Effector memory CD4-positive, alpha-beta T cell (primary cell): ENCODE measurements around the gene KRT26.

Experiments
- DNase-seq, 3 donors: peaks; one replicate each; pipeline ENCODE4 v3.0.0-alpha.2; 2020
- H3K27ac ChIP-seq: 2 replicates; pipeline ENCODE4 v1.7.0; 2013; ENCODE audit warnings: mild to moderate bottlenecking, low read length, moderate library complexity; ENCODE audit not compliant: insufficient read depth, poor library complexity, severe bottlenecking
- H3K27me3 ChIP-seq: replicated peaks from 2 replicates; pipeline ENCODE4 v1.7.0; 2013; ENCODE audit warnings: mild to moderate bottlenecking, low read length; ENCODE audit not compliant: insufficient read depth, control insufficient read depth, poor library complexity, severe bottlenecking
- H3K36me3 ChIP-seq: 2 replicates; pipeline ENCODE4 v1.7.0; 2013; ENCODE audit warnings: mild to moderate bottlenecking, low read length, moderate library complexity; ENCODE audit not compliant: control insufficient read depth, insufficient read depth
- H3K4me1 ChIP-seq: 2 replicates; pipeline ENCODE4 v1.7.0; 2013; ENCODE audit warnings: low read length, mild to moderate bottlenecking; ENCODE audit not compliant: control insufficient read depth, insufficient read depth, poor library complexity, severe bottlenecking
- H3K4me3 ChIP-seq: 2 replicates; pipeline ENCODE4 v1.7.0; 2013; ENCODE audit warnings: low read length, low read depth, mild to moderate bottlenecking; ENCODE audit not compliant: insufficient read depth, poor library complexity, severe bottlenecking
- H3K9me3 ChIP-seq: 2 replicates; pipeline ENCODE4 v1.7.0; 2013; ENCODE audit warnings: mild to moderate bottlenecking, low read length, moderate library complexity; ENCODE audit not compliant: control insufficient read depth

Gene KRT26

DNA sequence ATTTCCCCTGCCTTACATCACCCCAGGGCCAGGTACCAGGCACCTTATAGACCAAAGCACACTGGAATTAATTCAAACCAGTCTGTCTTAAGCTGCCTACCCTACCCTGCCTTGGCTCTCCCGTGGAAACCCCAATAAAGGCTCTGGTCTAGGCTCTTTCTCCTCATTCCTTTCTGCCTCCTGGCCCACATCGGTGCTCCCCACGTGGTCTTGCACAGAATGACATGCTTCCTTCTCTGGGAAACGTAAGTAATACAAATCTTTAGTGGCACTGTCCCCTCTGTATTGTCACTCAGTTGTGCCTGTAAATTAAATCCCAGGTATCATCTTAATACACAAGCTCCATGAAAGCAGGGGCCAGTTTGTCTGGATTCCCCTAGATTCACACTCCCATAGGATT is 33.4 kb downstream of the KRT26 start:
- Histone ChIP-seq H3K27me3 (no peaks in the 10 kb centered on the region), H3K9me3 (no peaks in the 10 kb centered on the region), H3K4me1 (no peaks in the 10 kb centered on the region), H3K4me3 (no peak overlapping the region), H3K27ac (no peak overlapping the region), H3K36me3 (no peaks in the 10 kb centered on the region)
- DNase-seq = no peak

- no peak overlapping the region for H3K4me3 ChIP-seq
- H3K9me3 ChIP-seq = no peaks in the 10 kb centered on the region
- H3K27ac ChIP-seq = no peak overlapping the region
- H3K27me3 ChIP-seq = peaks cover 3% of the 10 kb centered on the region
- no peaks in the 10 kb centered on the region for H3K36me3 ChIP-seq
- DNase-seq = no peak
- H3K4me1 ChIP-seq = no peaks in the 10 kb centered on the region
Measured at GRCh38 chr17:40735016-40735415, 37.0 kb downstream of the KRT26 start.

DNA sequence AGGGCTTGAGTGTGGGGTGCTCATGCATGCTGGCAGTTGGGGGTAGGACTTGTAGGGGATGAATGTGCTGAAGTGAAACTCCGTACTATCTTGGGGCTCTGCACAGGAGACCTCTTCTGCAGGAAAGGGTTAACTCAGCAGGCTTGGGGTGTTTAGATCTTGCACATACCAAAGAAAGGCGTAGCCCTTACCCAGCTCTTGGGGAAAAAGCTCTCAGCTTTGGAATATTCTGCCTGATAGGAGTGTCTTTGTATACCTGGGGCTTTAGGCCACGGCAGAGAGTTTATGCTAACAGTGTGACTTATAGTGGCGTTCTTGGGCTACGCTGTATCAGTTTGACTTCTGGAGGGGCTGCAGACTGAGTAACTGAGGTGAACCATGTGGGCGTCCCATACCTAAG is 38.0 kb downstream of the KRT26 start:
- no peak for DNase-seq
- H3K36me3 ChIP-seq = no peaks in the 10 kb centered on the region

DNA sequence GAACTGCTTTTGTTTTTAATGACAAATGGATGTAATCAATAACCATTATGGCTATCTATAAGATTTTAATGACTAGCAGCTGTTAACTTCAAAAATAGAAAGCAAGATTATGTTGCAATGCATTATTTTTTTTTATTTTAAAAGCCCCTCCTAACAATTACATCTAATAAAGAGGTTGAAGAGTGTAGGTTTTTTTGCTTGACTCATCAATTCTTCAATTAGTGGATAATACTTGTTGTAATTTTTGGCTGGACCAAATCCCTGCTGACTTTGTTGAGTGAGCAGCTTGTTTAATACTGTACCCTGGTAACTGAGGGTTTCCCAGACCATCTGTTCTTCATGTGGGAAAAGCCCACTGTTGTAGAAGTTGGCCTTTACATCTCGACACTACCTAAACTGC is 41.0 kb downstream of the KRT26 start:
- Histone ChIP-seq H3K36me3 (no peaks in the 10 kb centered on the region), H3K9me3 (no peaks in the 10 kb centered on the region), H3K27ac (no peak overlapping the region), H3K4me1 (no peaks in the 10 kb centered on the region), H3K4me3 (no peak overlapping the region), H3K27me3 (peaks cover 5% of the 10 kb centered on the region)
- no peak for DNase-seq

More for the DNA sequence above, 38.0 kb downstream of the KRT26 start:
- Histone ChIP-seq H3K27ac (no peak overlapping the region), H3K4me3 (no peak overlapping the region), H3K27me3 (peaks cover 5% of the 10 kb centered on the region), H3K4me1 (no peaks in the 10 kb centered on the region), H3K9me3 (no peaks in the 10 kb centered on the region)

DNA sequence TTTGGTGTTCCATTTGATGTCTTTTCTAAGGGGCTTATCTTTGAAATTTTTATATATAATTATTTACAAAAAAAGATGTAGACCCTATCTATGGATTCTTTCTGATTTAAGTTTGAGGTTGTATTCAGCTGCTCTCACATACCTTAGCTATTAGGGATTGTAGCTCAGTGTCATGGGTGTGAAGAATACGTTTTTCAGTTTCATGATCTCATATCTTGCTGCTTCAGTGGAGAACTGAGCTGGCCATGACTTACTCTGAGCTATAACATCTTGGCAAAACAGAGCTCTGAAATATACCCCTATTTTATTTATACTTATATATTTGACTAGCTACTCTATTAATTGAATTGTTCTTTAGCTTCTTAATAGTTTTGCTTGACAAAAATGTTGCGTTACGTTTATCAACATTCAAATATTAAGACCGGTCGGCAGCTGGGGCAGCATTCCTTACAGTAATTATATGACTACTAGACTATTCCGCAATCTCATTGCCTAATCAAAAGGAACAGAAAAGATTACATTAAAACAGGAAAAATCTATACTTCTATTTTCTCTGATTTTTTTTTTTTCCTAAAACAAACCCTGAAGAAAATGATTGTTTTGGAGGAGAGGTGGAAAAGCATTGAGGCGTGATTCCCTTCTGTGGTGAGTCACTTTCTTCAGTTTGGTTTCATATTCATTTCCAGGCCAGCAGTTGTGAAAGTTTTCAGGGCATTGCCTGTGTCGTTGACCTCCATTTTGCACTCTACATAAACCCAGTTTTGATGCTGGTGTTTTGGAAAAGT is 44.4 kb downstream of the KRT26 start:
- no peaks in the 10 kb centered on the region for H3K36me3 ChIP-seq

GRCh38 chr17:40726919-40727318 is 45.1 kb downstream of the KRT26 start:
- no peaks in the 10 kb centered on the region for H3K4me1 ChIP-seq
- no peak for DNase-seq
- H3K27me3 ChIP-seq = peaks cover 5% of the 10 kb centered on the region
- no peaks in the 10 kb centered on the region for H3K36me3 ChIP-seq
- no peak overlapping the region for H3K4me3 ChIP-seq
- no peak overlapping the region for H3K27ac ChIP-seq
- H3K9me3 ChIP-seq = no peaks in the 10 kb centered on the region

More for the DNA sequence above, 44.4 kb downstream of the KRT26 start:
- no peaks in the 10 kb centered on the region for H3K9me3 ChIP-seq
- H3K27ac ChIP-seq = no peak overlapping the region
- no peak overlapping the region for H3K4me3 ChIP-seq
- peaks cover 5% of the 10 kb centered on the region for H3K27me3 ChIP-seq
- no peak for DNase-seq
- H3K4me1 ChIP-seq = no peaks in the 10 kb centered on the region

GRCh38 chr17:40724656-40725055 is 47.3 kb downstream of the KRT26 start:
- H3K27ac ChIP-seq = no peak overlapping the region
- H3K36me3 ChIP-seq = no peaks in the 10 kb centered on the region
- no peak overlapping the region for H3K4me3 ChIP-seq
- H3K9me3 ChIP-seq = no peaks in the 10 kb centered on the region
- no peaks in the 10 kb centered on the region for H3K4me1 ChIP-seq
- DNase-seq = no peak
- no peaks in the 10 kb centered on the region for H3K27me3 ChIP-seq

DNA sequence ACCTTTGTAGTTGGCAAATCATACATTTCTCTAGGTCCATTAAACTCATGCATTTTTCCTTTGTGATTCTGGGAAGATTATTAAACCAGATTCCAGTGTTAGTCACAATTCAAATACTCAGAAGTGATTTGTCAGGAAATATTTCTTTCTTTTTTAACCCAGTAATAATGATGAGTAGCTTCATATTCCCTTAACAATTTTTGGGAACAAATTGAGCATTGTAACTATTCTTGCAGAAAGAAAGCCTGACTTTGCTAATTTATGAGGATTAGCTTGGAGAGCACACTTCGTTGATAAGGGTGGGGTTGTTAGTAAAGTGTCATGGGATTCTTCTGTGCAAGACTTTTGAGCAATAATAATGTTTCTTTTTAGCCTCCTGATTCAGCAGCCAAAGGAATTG is 49.8 kb downstream of the KRT26 start:
- no peak for DNase-seq
- no peak overlapping the region for H3K27ac ChIP-seq
- no peaks in the 10 kb centered on the region for H3K9me3 ChIP-seq
- H3K4me1 ChIP-seq = no peaks in the 10 kb centered on the region
- no peaks in the 10 kb centered on the region for H3K36me3 ChIP-seq
- no peaks in the 10 kb centered on the region for H3K27me3 ChIP-seq
- no peak overlapping the region for H3K4me3 ChIP-seq

DNA sequence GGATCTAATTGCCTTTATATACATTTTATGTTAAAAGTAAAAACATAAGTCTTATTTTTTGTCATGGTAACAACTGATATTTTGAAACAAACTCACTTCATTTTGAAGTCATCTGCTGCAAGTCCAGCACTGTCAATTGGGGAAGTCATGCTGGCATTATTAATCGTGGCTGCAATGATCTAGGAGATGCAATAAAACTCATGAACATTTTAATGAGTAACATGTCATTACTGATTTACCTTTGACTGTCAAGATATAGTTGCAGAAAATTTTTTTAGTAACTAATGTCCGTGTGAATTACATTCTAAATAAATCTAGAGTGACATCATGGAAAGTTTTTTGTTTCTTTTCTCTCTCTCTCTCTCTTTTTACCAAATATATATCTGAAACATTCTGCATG is 51.1 kb downstream of the KRT26 start:
- Histone ChIP-seq H3K27ac (no peak overlapping the region), H3K36me3 (no peaks in the 10 kb centered on the region), H3K9me3 (no peaks in the 10 kb centered on the region), H3K4me1 (no peaks in the 10 kb centered on the region), H3K27me3 (no peaks in the 10 kb centered on the region), H3K4me3 (no peak overlapping the region)
- no peak for DNase-seq

GRCh38 chr17:40718930-40719329 is 53.1 kb downstream of the KRT26 start:
- no peaks in the 10 kb centered on the region for H3K27me3 ChIP-seq
- H3K9me3 ChIP-seq = no peaks in the 10 kb centered on the region
- no peaks in the 10 kb centered on the region for H3K36me3 ChIP-seq
- no peak overlapping the region for H3K27ac ChIP-seq
- H3K4me3 ChIP-seq = no peak overlapping the region
- DNase-seq = no peak
- H3K4me1 ChIP-seq = no peaks in the 10 kb centered on the region
